Progenitor cell of endocrine pancreas (in vitro differentiated cells): ENCODE measurements around the gene PGF. TPM values are rescaled to one million over a fixed set of nuclear protein-coding genes. Genes with fewer than 3 reads are reported as not detected.

Experiments used
- DNase-seq: peaks from one replicate; pipeline ENCODE4 v3.0.0; 2021; ENCODE audit warnings: low spot score; ENCODE audit not compliant: unreplicated experiment
- H3K27ac Mint-ChIP-seq: 2 replicates; pipeline ENCODE4 v1.8.0; 2021; ENCODE audit warnings: mild to moderate bottlenecking, moderate library complexity, mixed read lengths
- H3K27me3 Mint-ChIP-seq: 2 replicates; pipeline ENCODE4 v1.8.0; 2021; ENCODE audit warnings: mixed read lengths
- H3K36me3 Mint-ChIP-seq: 2 replicates; pipeline ENCODE4 v1.8.0; 2022; ENCODE audit warnings: mixed read lengths; ENCODE audit not compliant: insufficient read depth
- H3K4me1 Mint-ChIP-seq: 2 replicates; pipeline ENCODE4 v1.8.0; 2021; ENCODE audit warnings: low read depth, mixed read lengths
- H3K4me3 Mint-ChIP-seq: 2 replicates; pipeline ENCODE4 v1.8.0; 2021; ENCODE audit warnings: low read depth, mild to moderate bottlenecking, moderate library complexity, mixed read lengths
- H3K9me3 Mint-ChIP-seq: 2 replicates; pipeline ENCODE4 v1.8.0; 2021; ENCODE audit warnings: low read depth, mixed read lengths
- CTCF ChIP-seq: fragments of 200-600 bp; sonication (generic); IDR thresholded peaks from one replicate; pipeline ENCODE4 v1.5.0; 2021; ENCODE audit warnings: antibody characterized with exemption, mild to moderate bottlenecking; ENCODE audit not compliant: unreplicated experiment
- total RNA-seq: library from RNA; stranded (reverse); gene quantifications from 2 replicates; pipeline ENCODE4 v1.2.1, GENCODE V29; 2021

The PGF gene
- total RNA-seq, 1 donor from 2014 or later, result 3.5 TPM

- Mint-ChIP-seq H3K27ac (no peak overlapping the region), H3K9me3 (no peaks in the 10 kb centered on the region), H3K36me3 (no peaks in the 10 kb centered on the region), H3K27me3 (peaks cover 26% of the 10 kb centered on the region), H3K4me1 (peaks cover 10% of the 10 kb centered on the region), H3K4me3 (no peak overlapping the region)
- DNase-seq, result no peak
- TF ChIP-seq CTCF, result no peak
Observed at GRCh38 chr14:74983343-74983742, 27.9 kb upstream of the PGF start.

- no peaks in the 10 kb centered on the region for H3K9me3 Mint-ChIP-seq
- peaks cover 29% of the 10 kb centered on the region for H3K27me3 Mint-ChIP-seq
- H3K4me1 Mint-ChIP-seq, result peaks cover 14% of the 10 kb centered on the region
- H3K27ac Mint-ChIP-seq, result peak overlapping the region; percentile 67
- no peak overlapping the region for H3K4me3 Mint-ChIP-seq
- no peak for TF ChIP-seq CTCF
- no peaks in the 10 kb centered on the region for H3K36me3 Mint-ChIP-seq
- DNase-seq, result no peak
Observed at GRCh38 chr14:74982661-74983060, 27.3 kb upstream of the PGF start.

- no peak for DNase-seq
- Mint-ChIP-seq H3K27ac (no peak overlapping the region), H3K9me3 (no peaks in the 10 kb centered on the region), H3K4me1 (peaks cover 16% of the 10 kb centered on the region), H3K36me3 (no peaks in the 10 kb centered on the region), H3K4me3 (no peak overlapping the region), H3K27me3 (peaks cover 31% of the 10 kb centered on the region)
- no peak for TF ChIP-seq CTCF
Observed at GRCh38 chr14:74981833-74982232, 26.4 kb upstream of the PGF start.

- no peak overlapping the region for H3K4me3 Mint-ChIP-seq
- peak overlapping the region; percentile 59 for H3K27ac Mint-ChIP-seq
- peaks cover 32% of the 10 kb centered on the region for H3K27me3 Mint-ChIP-seq
- no peaks in the 10 kb centered on the region for H3K9me3 Mint-ChIP-seq
- H3K36me3 Mint-ChIP-seq, result no peaks in the 10 kb centered on the region
- peaks cover 16% of the 10 kb centered on the region for H3K4me1 Mint-ChIP-seq
- TF ChIP-seq CTCF, result no peak
- no peak for DNase-seq
Observed at GRCh38 chr14:74981462-74981782, 26.0 kb upstream of the PGF start.

GRCh38 chr14:74980731-74981461 is 25.5 kb upstream of the PGF start:
- Mint-ChIP-seq H3K9me3 (no peaks in the 10 kb centered on the region), H3K4me3 (no peak overlapping the region), H3K27me3 (peaks cover 38% of the 10 kb centered on the region), H3K36me3 (no peaks in the 10 kb centered on the region), H3K4me1 (peaks cover 16% of the 10 kb centered on the region), H3K27ac (peak overlapping the region; percentile 59)
- no peak for DNase-seq
- TF ChIP-seq CTCF, result no peak
